Adrenal gland (tissue), 12 donors: ENCODE data around the gene VPS4B. TPM values are rescaled to one million over a fixed set of nuclear protein-coding genes. Genes with fewer than 3 reads are reported as not detected.

ENCODE experiments used
- DNase-seq, 7 donors: peaks; one replicate each; pipeline ENCODE4 v3.0.0-alpha.2; 2019 to 2020
- H3K27ac ChIP-seq, 5 donors: fragments of 200-600 bp; sonication (generic) in 4 of 5; 1 replicate in 3 of 5; 2 replicates in 2 of 5; pipeline versions ENCODE4 v1.5.1 to v1.8.0; 2016 to 2020; ENCODE audit warnings: mild to moderate bottlenecking in 1 of 5
- H3K27me3 ChIP-seq: fragments of 200-600 bp; 2 replicates; pipeline ENCODE4 v1.8.0; 2021
- H3K36me3 ChIP-seq, 2 donors: fragments of 200-600 bp; replicated peaks in 1 of 2; 1 replicate in 1 of 2; 2 replicates in 1 of 2; pipeline versions ENCODE4 v1.5.1 to v1.8.0; 2018 to 2022
- H3K4me1 ChIP-seq, 2 donors: fragments of 200-600 bp; replicated peaks in 1 of 2; 1 replicate in 1 of 2; 2 replicates in 1 of 2; pipeline versions ENCODE4 v1.5.1 to v1.8.0; 2018 to 2021
- H3K4me3 ChIP-seq, 4 donors: fragments of 200-600 bp; sonication (generic) in 3 of 4; one replicate each; pipeline ENCODE4 v1.5.1; 2016 to 2018
- H3K9me3 ChIP-seq, 3 donors: fragments of 200-600 bp; sonication (generic) in 1 of 3; replicated peaks in 1 of 3; 1 replicate in 2 of 3; 2 replicates in 1 of 3; pipeline versions ENCODE4 v1.5.1 to v1.8.0; 2016 to 2021
- POLR2A ChIP-seq, 2 donors: fragments of 450-650 bp; IDR thresholded peaks; one replicate each; pipeline ENCODE4 v1.6.1; 2017; ENCODE audit warnings: antibody characterized with exemption in 2 of 2, mild to moderate bottlenecking in 2 of 2, moderate library complexity in 1 of 2
- WGBS, 4 donors: extraction: QIAGEN DNeasy Blood & Tissue Kit in 2 of 4; methylation state at CpG; one replicate each; pipeline versions ENCODE4 v1.1.5 to v1.1.7; 2013 to 2017; 5-methylcytosine and 5-hydroxymethylcytosine counted together
- intact Hi-C, 2 donors: fragments of 100-400 bp; cut with DNase I; formaldehyde crosslinking; loops; one replicate each; pipeline versions ENCODE4 v1.14.1 to v1.15.0; 2022 to 2023
- polyA plus RNA-seq, 3 donors: library from polyadenylated mRNA; stranded (reverse); fragments of 200-250 nt in 2 of 3; fragments of 350-450 nt in 1 of 3; fragmentation: Illumina TruSeq in 1 of 3; extraction: RNeasy Lipid Tissue Mini Kit (QIAGEN cat#74804) in 1 of 3; gene quantifications; one replicate each; pipeline ENCODE4 v1.2.3, GENCODE V29; 2013 to 2014
- total RNA-seq, 9 donors: library from RNA; depleted of rRNA in 4 of 9; stranded (reverse); fragments of >200 nt in 4 of 9; fragments of 120-200 nt in 1 of 9; fragmentation: NEBNext Ultra II Directional in 1 of 9; extraction: Animal tissue kit (Norgen Biotek cat#: 25700) in 1 of 9; gene quantifications; one replicate each; pipeline versions ENCODE4 v1.1.0 to v1.2.4, GENCODE V29; 2013 to 2023
- TF ChIP-seq, protein P1 (sequence below), 6 experiments: fragments of 450-650 bp in 4 of 6; fragments of 200-600 bp in 2 of 6; sonication (generic) in 1 of 6; IDR thresholded peaks; 1 replicate in 5 of 6; 2 replicates in 1 of 6; pipeline versions ENCODE4 v1.5.1 to v1.8.0; 2016 to 2021; ENCODE audit warnings: antibody characterized with exemption in 6 of 6, mild to moderate bottlenecking in 2 of 6, moderate library complexity in 1 of 6
- donor health status: healthy with polysubstance abuse.
- donor health status: Bipolar disorder and iron deficiency.
- donor health status: DM: yes; HTN: yes; CAD: no.
- donor health status: DM: no; HTN: no; CAD: no.
- donor health status: DM: no; HTN: no; CAD: no.
- donor health status: DM: yes; HTN: yes; CAD: no.

Gene VPS4B
- total and polyA plus RNA-seq, 12 donors = 6.6 to 58.5 (median 36.1) TPM

DNA sequence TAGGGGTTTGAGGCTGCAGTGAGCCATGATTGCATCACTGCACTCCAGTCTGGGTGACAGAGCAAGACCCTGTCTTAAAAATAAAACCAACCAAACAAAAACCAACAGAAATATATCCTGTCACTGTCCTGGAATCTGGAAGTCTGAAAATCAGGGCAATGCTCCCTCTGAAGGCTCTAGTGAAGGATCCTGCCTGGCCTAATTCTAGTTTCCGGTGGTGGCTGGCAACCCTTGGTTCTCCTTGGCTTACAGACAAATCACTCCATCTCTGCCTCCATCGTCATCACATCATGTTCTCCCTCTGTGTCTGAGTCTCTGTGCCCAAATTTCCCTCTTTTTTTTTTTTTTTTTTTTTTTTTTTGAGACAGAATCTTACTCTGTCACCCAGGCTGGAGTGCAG is 15.9 kb upstream of the VPS4B start:
- no peaks in the 10 kb centered on the region for H3K27me3 ChIP-seq
- peaks cover 0 to 12% of the 10 kb centered on the region in 2 donors for H3K4me1 ChIP-seq
- H3K9me3 ChIP-seq = no peaks in the 10 kb centered on the region
- H3K36me3 ChIP-seq = no peaks in the 10 kb centered on the region
- peak in 2 of 7 donors; percentile 25 to 33 for DNase-seq
- WGBS, 4 donors = 42 to 56% (median 49%) methylated on average over 2 of the region's 2 CpGs
- H3K4me3 ChIP-seq = no peak overlapping the region
- TF ChIP-seq POLR2A (IDR thresholded peaks at IDR 0.05) = no peak
- TF ChIP-seq, protein P1, sequence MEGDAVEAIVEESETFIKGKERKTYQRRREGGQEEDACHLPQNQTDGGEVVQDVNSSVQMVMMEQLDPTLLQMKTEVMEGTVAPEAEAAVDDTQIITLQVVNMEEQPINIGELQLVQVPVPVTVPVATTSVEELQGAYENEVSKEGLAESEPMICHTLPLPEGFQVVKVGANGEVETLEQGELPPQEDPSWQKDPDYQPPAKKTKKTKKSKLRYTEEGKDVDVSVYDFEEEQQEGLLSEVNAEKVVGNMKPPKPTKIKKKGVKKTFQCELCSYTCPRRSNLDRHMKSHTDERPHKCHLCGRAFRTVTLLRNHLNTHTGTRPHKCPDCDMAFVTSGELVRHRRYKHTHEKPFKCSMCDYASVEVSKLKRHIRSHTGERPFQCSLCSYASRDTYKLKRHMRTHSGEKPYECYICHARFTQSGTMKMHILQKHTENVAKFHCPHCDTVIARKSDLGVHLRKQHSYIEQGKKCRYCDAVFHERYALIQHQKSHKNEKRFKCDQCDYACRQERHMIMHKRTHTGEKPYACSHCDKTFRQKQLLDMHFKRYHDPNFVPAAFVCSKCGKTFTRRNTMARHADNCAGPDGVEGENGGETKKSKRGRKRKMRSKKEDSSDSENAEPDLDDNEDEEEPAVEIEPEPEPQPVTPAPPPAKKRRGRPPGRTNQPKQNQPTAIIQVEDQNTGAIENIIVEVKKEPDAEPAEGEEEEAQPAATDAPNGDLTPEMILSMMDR (IDR thresholded peaks at IDR 0.05) = no peak
- intact Hi-C loops = loop anchor here (5.0 to 10.0 kb wide), 2 partner anchors 93 to 306 kb away; no protein-coding TSS in a partner anchor
- H3K27ac ChIP-seq = no peak overlapping the region

DNA sequence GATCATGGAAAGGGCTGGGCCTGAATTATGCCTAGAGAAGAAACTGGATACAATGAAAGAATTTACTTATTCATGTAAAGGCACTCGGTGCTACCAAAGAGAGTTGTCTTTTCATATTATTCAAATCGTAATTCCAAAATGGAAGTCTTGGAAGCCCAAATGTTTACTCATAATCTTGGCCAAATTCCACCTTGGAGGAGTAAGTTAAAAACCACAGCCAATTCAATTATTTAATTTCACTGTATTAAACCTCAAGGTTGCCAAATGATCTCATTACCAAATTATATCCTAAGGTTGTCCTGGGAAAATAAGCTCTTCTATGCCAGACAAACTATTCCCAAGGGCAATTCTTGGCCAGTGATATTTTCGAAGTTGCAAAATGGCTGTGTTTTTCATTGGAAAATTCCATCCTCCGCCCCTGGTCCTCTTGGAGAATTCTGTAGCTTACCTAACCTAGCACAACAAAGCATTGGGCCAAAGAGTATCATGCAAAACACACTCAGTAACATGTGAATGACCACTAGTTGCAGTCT is 11.1 kb upstream of the VPS4B start:
- intact Hi-C loops = loop anchor here in 1 of 2 donors (10.0 kb wide), 1 partner anchor 89 kb away; no protein-coding TSS in a partner anchor
- no peak for DNase-seq
- Histone ChIP-seq H3K9me3 (no peaks in the 10 kb centered on the region), H3K27ac (peak overlapping the region in 1 of 5 donors; percentile 3), H3K36me3 (no peaks in the 10 kb centered on the region), H3K4me3 (no peak overlapping the region), H3K27me3 (no peaks in the 10 kb centered on the region), H3K4me1 (peaks cover 0 to 8% of the 10 kb centered on the region in 2 donors)
- 43 to 63% (median 46%) methylated on average over 4 of the region's 4 CpGs for WGBS, 4 donors
- TF ChIP-seq POLR2A (IDR thresholded peaks at IDR 0.05) = no peak
- TF ChIP-seq, protein P1 (IDR thresholded peaks at IDR 0.05) = no peak

DNA sequence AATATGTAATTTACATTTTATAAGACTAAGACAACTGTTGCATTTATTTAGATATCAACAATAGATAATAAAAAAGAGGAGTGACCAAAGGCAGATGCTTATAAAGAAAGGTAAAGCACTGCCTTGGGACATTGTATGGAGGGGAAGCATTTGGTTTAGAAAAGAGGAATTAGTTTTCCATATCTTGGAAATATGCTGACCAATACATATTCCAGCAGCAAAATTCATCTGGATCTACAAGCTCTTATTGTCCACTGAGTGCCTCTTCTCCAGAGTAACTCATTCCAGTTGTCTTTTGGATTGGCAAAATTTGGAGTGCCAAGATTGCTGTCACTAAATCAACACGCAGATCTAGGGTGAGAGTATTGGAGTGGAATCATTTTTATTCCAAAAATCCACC is 8.9 kb upstream of the VPS4B start:
- H3K4me3 ChIP-seq = no peak overlapping the region
- H3K9me3 ChIP-seq = no peaks in the 10 kb centered on the region
- DNase-seq = no peak
- H3K27ac ChIP-seq = no peak overlapping the region
- no peaks in the 10 kb centered on the region for H3K36me3 ChIP-seq
- WGBS, 4 donors = 45 to 64% (median 59%) methylated on average over 1 of the region's 1 CpG
- H3K4me1 ChIP-seq = peaks cover 0 to 8% of the 10 kb centered on the region in 2 donors
- TF ChIP-seq, protein P1 (IDR thresholded peaks at IDR 0.05) = no peak
- TF ChIP-seq POLR2A (IDR thresholded peaks at IDR 0.05) = no peak
- H3K27me3 ChIP-seq = no peaks in the 10 kb centered on the region
- intact Hi-C loops = loop anchor here in 1 of 2 donors (10.0 kb wide), 1 partner anchor 86 kb away; no protein-coding TSS in a partner anchor

DNA sequence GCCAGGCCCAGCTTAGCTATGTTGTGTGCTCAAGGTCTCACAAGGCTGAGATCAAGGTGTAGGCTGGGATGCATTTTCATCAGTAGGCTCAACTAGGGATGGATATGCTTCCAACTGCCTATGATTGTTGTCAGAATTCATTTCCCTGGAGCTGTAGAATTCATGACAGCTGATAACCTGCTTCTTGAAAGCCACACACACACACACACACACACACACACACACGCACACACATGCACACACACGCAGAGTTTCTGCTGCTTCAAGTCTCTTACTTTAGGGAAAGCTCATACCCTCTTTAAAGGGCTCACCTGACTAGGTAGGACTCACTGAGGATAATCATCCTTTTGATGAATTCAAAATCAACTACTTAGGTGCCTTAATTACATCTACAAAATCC is 8.2 kb upstream of the VPS4B start:
- 38 to 70% (median 61%) methylated on average over 2 of the region's 2 CpGs for WGBS, 4 donors
- TF ChIP-seq, protein P1 (IDR thresholded peaks at IDR 0.05) = no peak
- no peak for TF ChIP-seq POLR2A (IDR thresholded peaks at IDR 0.05)
- no peaks in the 10 kb centered on the region for H3K9me3 ChIP-seq
- no peak overlapping the region for H3K4me3 ChIP-seq
- intact Hi-C loops = loop anchor here in 1 of 2 donors (10.0 kb wide), 1 partner anchor 86 kb away; no protein-coding TSS in a partner anchor
- H3K36me3 ChIP-seq = no peaks in the 10 kb centered on the region
- no peaks in the 10 kb centered on the region for H3K27me3 ChIP-seq
- H3K27ac ChIP-seq = no peak overlapping the region
- peaks cover 0 to 8% of the 10 kb centered on the region in 2 donors for H3K4me1 ChIP-seq
- no peak for DNase-seq
